Panc1 (cell line): Measurements from ENCODE around the gene CNDP1. TPM values are rescaled to one million over a fixed set of nuclear protein-coding genes. Genes with fewer than 3 reads are reported as not detected.

ENCODE experiments used
- ATAC-seq: fragments of 200-7000 bp; cut with Tn5 transposase; 2 replicates; pipeline ENCODE4 v1.9.1; 2020; ENCODE audit warnings: mild to moderate bottlenecking, moderate library complexity
- BruUV-seq: library from RNA; stranded (reverse); fragments of 400-500 nt; replicated peaks from 2 replicates; lab custom pipeline; 2021; lab: Mats Ljungman, UMichigan
- CTCF ChIA-PET: fragments of 300-600 bp; sonication (Branson Sonifier 250); formaldehyde crosslinking; loops from one replicate; lab custom pipeline; 2022; ENCODE audit warnings: antibody characterized with exemption; lab: Charles Lee
- POLR2A ChIA-PET: fragments of 300-600 bp; sonication (Branson Sonifier 250); formaldehyde crosslinking; loops from one replicate; lab custom pipeline; 2022; ENCODE audit warnings: antibody characterized with exemption; lab: Charles Lee
- DNase-seq: peaks from one replicate; pipeline ENCODE4 v3.0.0-alpha.2; 2010; ENCODE audit warnings: low read depth, low spot score
- H3K27ac ChIP-seq: 2 replicates; pipeline ENCODE4 v1.5.1; 2011; ENCODE audit warnings: mild to moderate bottlenecking, low read length, inconsistent platforms
- H3K27me3 ChIP-seq: fragments of 200-500 bp; sonication (Bioruptor generic); 2 replicates; pipeline ENCODE4 v1.6.0; 2014; ENCODE audit warnings: low read length, inconsistent platforms; ENCODE audit not compliant: control insufficient read depth, insufficient read depth
- H3K36me3 ChIP-seq: fragments of 200-500 bp; sonication (Bioruptor generic); 2 replicates; pipeline ENCODE4 v1.5.1; 2014; ENCODE audit warnings: inconsistent platforms, mild to moderate bottlenecking, low read length, moderate library complexity; ENCODE audit not compliant: control insufficient read depth, insufficient read depth
- H3K4me1 ChIP-seq: 2 replicates; pipeline ENCODE4 v1.5.1; 2011; ENCODE audit warnings: inconsistent platforms, mild to moderate bottlenecking, low read length, moderate library complexity; ENCODE audit not compliant: control insufficient read depth, insufficient read depth
- H3K4me3 ChIP-seq, 2 experiments: 2 replicates each; pipeline ENCODE4 v1.5.1; 2011 to 2012; ENCODE audit warnings: low read depth in 2 of 2, low read length in 2 of 2, mild to moderate bottlenecking in 2 of 2, inconsistent platforms in 1 of 2, moderate library complexity in 1 of 2
- H3K9me3 ChIP-seq: fragments of 200-500 bp; sonication (Bioruptor generic); 2 replicates; pipeline ENCODE4 v1.5.1; 2014; ENCODE audit warnings: low read depth, mild to moderate bottlenecking, inconsistent platforms, low read length, moderate library complexity; ENCODE audit not compliant: control insufficient read depth, insufficient read depth
- POLR2AphosphoS5 ChIP-seq: IDR thresholded peaks from 2 replicates; pipeline ENCODE4 v1.6.1; 2012; ENCODE audit warnings: mild to moderate bottlenecking, low read depth, low read length, moderate library complexity
- SIN3A ChIP-seq: IDR thresholded peaks from 2 replicates; pipeline ENCODE4 v1.6.1; 2012; ENCODE audit warnings: low read depth, mild to moderate bottlenecking, low read length, moderate library complexity, borderline replicate concordance; ENCODE audit not compliant: insufficient read depth
- TCF7L2 ChIP-seq: IDR thresholded peaks from 2 replicates; pipeline ENCODE4 v1.6.1; 2011; ENCODE audit warnings: mild to moderate bottlenecking, low read depth, low read length, inconsistent platforms
- in situ Hi-C: cut with HindIII; loops from 2 replicates; pipeline ENCODE4 v1.10.0; 2016; ENCODE audit warnings: low sequenced_read_pairs, low pct_unique_long_range_greater_than_20kb
- intact Hi-C: fragments of 100-400 bp; cut with micrococcal nuclease; formaldehyde crosslinking; loops from one replicate; pipeline ENCODE4 v1.10.0; 2022; ENCODE audit not compliant: unreplicated experiment
- total RNA-seq: library from RNA; stranded (reverse); gene quantifications from one replicate; pipeline ENCODE4 v1.2.1, GENCODE V29; 2021; ENCODE audit not compliant: unreplicated experiment
- TF ChIP-seq, protein P1 (sequence below), 2 experiments: IDR thresholded peaks; 2 replicates each; pipeline ENCODE4 v1.6.1; 2011 to 2012; ENCODE audit warnings: low read depth in 2 of 2, control low read depth in 1 of 2, low read length in 1 of 2, mild to moderate bottlenecking in 1 of 2, moderate library complexity in 1 of 2; ENCODE audit not compliant: insufficient read depth in 1 of 2
- TF ChIP-seq, protein P2 (sequence below): fragments of 450-650 bp; IDR thresholded peaks from 2 replicates; pipeline ENCODE4 v1.5.1; 2017; ENCODE audit warnings: mild to moderate bottlenecking

The CNDP1 gene
- total RNA-seq, 1 experiment from 2014 or later = not detected

DNA sequence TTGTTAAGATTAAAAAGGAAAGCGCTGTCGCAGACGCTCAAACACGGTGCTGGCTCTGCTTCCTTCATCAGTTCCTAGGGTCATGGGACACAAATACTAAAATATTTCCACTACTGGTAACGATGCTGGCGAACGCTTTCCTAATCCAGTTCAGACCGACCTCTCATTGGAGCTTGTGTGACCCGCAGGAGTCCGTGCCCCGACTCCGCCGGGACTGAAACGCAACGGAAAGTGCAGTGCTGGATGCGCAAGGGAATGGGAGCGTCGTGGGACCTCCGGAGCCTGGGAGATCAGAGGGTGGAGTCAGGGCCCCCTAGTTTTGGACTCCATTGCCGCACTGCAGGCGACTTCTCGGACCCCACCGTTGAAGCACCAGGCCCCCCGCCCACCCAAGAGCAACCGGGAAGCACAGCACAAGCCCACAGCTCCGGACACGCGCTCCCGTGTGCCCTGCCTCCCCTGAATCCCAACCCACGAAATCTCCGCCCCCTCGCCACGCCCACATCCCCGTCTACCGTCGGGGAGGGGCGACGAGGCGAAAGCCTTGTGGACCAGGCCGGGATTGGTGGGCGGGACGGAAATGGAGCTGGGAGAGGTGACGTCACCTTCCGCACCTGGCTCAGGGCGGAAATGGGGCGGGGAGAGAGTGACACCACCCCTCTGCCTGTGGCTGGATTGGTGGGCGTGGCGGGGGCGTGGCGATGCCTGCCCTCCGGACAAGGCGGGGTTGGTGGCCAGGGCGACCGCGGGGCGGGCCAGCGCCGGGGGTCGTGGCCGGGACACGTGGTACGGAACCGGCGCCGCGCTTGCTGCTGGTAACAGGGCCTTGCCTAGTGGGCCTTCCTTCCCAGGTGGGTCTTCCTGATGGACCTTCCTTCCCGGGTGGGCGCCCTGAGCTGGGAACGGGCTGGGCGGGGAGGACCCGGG lies 38.5 kb upstream of the CNDP1 start, which contains the start of gene CNDP2:
CNDP2 (plus strand) TSS at position 783 of the 927 bp plus-strand sequence. CDS start 3,611 bp downstream, outside the sequence.
- ChIA-PET POLR2A (interaction anchor here (0.6 to 1.0 kb wide), 4 partner anchors 12 to 349 kb away, joined by 3 to 10 read pairs (median 4); no protein-coding TSS in a partner anchor), CTCF (interaction anchor here (0.5 to 1.7 kb wide), 8 partner anchors 56 to 299 kb away, joined by 3 to 14 read pairs (median 4); no protein-coding TSS in a partner anchor)
- Histone ChIP-seq H3K36me3 (peaks cover 7% of the 10 kb centered on the region; the same call in 1 of the 2 replicates), H3K4me1 (peaks cover 36% of the 10 kb centered on the region), H3K4me3 (peak within 1 kb of the TSS; percentile 71 to 73), H3K27me3 (no peaks in the 10 kb centered on the region), H3K9me3 (no peaks in the 10 kb centered on the region), H3K27ac (peak within 1 kb of the TSS; percentile 90)
- TSS peak; percentile 99 for BruUV-seq
- intact Hi-C loops (loop anchor here (5.0 kb wide), 1 partner anchor 56 kb away; no protein-coding TSS in a partner anchor), in situ Hi-C loops (no loop called here)
- ATAC-seq (peak; percentile 91), DNase-seq (peak; percentile 99)
- TF ChIP-seq, protein P1, sequence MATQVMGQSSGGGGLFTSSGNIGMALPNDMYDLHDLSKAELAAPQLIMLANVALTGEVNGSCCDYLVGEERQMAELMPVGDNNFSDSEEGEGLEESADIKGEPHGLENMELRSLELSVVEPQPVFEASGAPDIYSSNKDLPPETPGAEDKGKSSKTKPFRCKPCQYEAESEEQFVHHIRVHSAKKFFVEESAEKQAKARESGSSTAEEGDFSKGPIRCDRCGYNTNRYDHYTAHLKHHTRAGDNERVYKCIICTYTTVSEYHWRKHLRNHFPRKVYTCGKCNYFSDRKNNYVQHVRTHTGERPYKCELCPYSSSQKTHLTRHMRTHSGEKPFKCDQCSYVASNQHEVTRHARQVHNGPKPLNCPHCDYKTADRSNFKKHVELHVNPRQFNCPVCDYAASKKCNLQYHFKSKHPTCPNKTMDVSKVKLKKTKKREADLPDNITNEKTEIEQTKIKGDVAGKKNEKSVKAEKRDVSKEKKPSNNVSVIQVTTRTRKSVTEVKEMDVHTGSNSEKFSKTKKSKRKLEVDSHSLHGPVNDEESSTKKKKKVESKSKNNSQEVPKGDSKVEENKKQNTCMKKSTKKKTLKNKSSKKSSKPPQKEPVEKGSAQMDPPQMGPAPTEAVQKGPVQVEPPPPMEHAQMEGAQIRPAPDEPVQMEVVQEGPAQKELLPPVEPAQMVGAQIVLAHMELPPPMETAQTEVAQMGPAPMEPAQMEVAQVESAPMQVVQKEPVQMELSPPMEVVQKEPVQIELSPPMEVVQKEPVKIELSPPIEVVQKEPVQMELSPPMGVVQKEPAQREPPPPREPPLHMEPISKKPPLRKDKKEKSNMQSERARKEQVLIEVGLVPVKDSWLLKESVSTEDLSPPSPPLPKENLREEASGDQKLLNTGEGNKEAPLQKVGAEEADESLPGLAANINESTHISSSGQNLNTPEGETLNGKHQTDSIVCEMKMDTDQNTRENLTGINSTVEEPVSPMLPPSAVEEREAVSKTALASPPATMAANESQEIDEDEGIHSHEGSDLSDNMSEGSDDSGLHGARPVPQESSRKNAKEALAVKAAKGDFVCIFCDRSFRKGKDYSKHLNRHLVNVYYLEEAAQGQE (IDR thresholded peaks at IDR 0.05; ENCODE audit: insufficient read depth in 1 of 2, low read depth in 2 of 2, low read length in 1 of 2) = no peak
- TF ChIP-seq POLR2AphosphoS5 (peak; percentile 87), SIN3A (peak; percentile 91)

DNA sequence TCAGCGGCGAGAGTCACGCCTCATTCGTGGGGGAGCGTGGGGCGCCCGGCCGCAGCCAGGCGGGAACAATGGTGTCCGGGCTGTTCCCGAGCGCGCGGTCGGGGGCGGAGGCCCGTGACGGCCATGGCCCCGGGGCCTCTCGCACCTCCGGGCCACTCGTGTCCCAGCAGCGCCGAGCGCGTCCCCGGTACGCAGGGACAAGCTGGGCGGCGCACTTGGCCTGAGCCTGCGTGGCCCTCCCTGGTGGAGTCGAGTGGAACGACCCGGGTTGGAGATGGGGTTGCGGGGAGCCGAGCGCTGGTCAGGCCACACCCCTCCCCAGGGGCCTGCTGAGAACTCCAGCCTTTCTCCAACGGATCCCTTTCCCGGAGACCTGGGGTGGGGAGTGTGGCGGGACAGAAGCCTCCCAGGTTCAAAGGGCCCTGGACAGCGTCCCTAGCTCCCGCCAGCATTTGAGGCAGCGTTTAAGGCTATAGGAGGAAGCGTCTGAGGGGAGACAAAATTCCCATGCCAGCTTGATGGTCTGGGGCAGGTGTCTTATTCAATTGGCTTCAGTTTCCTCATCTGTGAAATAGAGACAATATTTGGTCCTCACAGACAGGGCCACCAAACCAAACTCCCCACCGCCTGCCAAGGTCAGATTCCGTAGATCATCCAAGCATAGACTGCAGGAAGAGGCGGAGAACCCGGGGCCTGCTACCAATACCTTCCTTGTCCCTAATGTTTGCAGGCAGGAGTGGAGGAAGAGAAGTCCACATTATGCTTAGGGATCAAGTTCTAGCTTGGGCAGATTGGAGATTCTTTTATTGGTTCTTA lies 37.6 kb upstream of the CNDP1 start:
- Histone ChIP-seq H3K9me3 (no peaks in the 10 kb centered on the region), H3K4me3 (peak overlapping the region; percentile 71 to 73), H3K4me1 (peaks cover 36% of the 10 kb centered on the region), H3K36me3 (peaks cover 10% of the 10 kb centered on the region; the same call in 1 of the 2 replicates), H3K27ac (peak overlapping the region; percentile 90), H3K27me3 (no peaks in the 10 kb centered on the region)
- TF ChIP-seq, protein P2, sequence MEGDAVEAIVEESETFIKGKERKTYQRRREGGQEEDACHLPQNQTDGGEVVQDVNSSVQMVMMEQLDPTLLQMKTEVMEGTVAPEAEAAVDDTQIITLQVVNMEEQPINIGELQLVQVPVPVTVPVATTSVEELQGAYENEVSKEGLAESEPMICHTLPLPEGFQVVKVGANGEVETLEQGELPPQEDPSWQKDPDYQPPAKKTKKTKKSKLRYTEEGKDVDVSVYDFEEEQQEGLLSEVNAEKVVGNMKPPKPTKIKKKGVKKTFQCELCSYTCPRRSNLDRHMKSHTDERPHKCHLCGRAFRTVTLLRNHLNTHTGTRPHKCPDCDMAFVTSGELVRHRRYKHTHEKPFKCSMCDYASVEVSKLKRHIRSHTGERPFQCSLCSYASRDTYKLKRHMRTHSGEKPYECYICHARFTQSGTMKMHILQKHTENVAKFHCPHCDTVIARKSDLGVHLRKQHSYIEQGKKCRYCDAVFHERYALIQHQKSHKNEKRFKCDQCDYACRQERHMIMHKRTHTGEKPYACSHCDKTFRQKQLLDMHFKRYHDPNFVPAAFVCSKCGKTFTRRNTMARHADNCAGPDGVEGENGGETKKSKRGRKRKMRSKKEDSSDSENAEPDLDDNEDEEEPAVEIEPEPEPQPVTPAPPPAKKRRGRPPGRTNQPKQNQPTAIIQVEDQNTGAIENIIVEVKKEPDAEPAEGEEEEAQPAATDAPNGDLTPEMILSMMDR = no peak
- no peak for TF ChIP-seq TCF7L2
- TF ChIP-seq SIN3A = no peak
- TF ChIP-seq, protein P1 (IDR thresholded peaks at IDR 0.05; ENCODE audit: insufficient read depth in 1 of 2, low read depth in 2 of 2, low read length in 1 of 2) = no peak
- no peak for TF ChIP-seq POLR2AphosphoS5
- intact Hi-C loops = loop anchor here (5.0 kb wide), 1 partner anchor 56 kb away; no protein-coding TSS in a partner anchor
- ATAC-seq = peak; percentile 67
- CTCF ChIA-PET = interaction anchor here (0.5 to 1.7 kb wide), 7 partner anchors 55 to 300 kb away, joined by 3 to 14 read pairs (median 3); no protein-coding TSS in a partner anchor
- in situ Hi-C loops = no loop called here
- POLR2A ChIA-PET = interaction anchor here (0.9 to 1.0 kb wide), 3 partner anchors 13 to 350 kb away, joined by 3 to 10 read pairs (median 5); no protein-coding TSS in a partner anchor
- no peak for DNase-seq
- BruUV-seq = no TSS peak
